Keratinocyte (primary cell): ENCODE measurements around the gene CEBPE.

Experiments used
- CTCF ChIP-seq, 3 experiments: IDR thresholded peaks in 1 of 3; conservative IDR thresholded peaks in 1 of 3; optimal IDR thresholded peaks in 1 of 3; 2 replicates in 2 of 3; 3 replicates in 1 of 3; pipeline versions ENCODE3 to v1.5.1; 2011; ENCODE audit warnings: low read length in 3 of 3, mild to moderate bottlenecking in 3 of 3, moderate library complexity in 2 of 3, control low read depth in 1 of 3, inconsistent platforms in 1 of 3; ENCODE audit not compliant: insufficient read depth in 2 of 3; ENCODE audit errors: extremely low read depth in 1 of 3
- EZH2 ChIP-seq: IDR thresholded peaks from one replicate; pipeline ENCODE4 v1.6.1; 2012; ENCODE audit warnings: inconsistent platforms, mild to moderate bottlenecking, low read length, moderate library complexity

- TF ChIP-seq CTCF (optimal IDR thresholded peaks at IDR 0.05 in 1 of 3, IDR thresholded peaks at IDR 0.05 in 1 of 3, conservative IDR thresholded peaks at IDR 0.05 in 1 of 3; ENCODE audit: extremely low read depth in 1 of 3, insufficient read depth in 2 of 3, low read length in 3 of 3) (no peak), EZH2 (no peak)
These were observed 40.4 kb downstream of the CEBPE start for GRCh38 chr14:23078692-23079116.
